DMS 273 (cell line): Measurements from ENCODE around the gene FCRL6.

Experiments
- DNase-seq: peaks from one replicate; lab custom pipeline; 2025; ENCODE audit not compliant: unreplicated experiment; lab: John Stamatoyannopoulos, UW

The FCRL6 gene

DNA sequence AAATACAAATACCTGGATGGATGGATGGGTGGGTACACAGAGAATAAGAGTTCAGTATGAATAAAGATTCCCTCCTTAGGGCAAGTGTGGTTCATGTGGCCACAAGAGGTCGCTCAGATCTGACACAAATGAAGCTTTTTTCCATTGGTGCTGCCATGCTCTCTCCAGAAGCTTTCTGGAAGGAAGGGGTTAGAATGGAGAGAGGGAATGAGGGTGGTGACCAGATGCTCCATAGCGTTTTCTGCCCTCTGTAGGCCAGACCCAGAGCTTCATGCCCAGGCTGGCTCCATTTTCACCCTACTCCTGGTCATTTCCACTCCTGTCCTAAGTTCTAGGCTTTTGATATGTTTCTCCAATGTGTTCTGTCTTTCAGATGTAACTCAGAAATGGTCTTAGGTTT is 3.3 kb upstream of the FCRL6 start:
- peak; percentile 94 for DNase-seq

DNA sequence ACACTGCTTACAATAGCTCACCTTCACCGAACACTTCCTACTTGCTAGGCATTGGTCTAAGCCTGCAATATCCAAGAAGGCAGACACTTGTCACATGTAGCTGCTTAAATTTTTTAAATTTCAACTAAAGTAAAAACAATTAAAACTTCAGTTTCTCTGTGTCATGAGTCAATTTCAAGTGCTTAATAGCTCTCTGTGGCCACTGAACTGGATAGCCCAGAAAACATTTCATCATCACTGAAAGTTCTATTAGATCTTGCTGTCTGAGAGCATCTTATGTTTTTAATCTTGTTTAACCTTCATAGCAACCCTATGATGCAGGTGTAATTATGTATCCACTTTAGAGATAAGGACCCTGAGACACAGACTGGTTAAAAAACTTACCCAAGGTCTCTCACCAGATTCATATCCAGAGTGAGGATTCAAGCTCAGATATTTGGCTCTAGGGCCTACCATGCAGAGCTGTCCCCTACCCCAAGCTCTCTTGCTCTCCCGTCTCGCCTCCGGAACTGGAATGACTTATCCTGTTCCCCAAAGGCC is 2.6 kb upstream of the FCRL6 start:
- no peak for DNase-seq

DNA sequence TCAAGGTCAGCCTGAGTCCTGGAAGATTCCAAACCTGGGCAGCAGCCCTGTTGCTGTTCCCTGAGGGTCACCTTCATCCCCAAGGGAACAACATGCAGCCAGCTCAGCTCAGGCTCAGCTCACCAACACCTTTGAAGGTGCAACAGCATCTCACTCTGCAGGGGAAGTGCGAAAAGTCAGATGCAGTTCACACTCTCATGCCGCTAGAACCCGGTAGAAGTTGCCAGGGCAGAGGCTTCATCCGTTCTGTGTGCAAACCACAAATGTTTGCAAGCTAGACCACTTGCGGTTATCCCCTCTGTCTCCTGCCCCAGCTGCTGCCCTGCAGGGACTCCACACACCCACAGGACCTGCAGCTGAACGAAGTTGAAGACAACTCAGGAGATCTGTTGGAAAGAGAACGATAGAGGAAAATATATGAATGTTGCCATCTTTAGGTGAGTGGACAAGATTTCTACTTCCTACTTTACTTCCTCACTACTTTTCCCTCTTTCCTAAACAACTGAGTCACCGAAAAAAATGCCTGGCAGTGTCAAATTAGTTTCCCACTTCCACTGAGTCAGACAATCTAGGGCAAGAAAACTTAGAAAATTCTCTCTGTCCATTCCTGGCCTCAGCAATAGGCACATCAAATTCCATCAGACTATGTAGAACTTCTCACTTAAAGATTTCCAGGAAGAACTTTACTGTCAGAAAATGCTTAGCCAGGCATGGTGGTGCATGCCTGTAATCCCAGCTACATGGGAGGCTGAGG is 1.8 kb upstream of the FCRL6 start:
- DNase-seq: no peak

DNA sequence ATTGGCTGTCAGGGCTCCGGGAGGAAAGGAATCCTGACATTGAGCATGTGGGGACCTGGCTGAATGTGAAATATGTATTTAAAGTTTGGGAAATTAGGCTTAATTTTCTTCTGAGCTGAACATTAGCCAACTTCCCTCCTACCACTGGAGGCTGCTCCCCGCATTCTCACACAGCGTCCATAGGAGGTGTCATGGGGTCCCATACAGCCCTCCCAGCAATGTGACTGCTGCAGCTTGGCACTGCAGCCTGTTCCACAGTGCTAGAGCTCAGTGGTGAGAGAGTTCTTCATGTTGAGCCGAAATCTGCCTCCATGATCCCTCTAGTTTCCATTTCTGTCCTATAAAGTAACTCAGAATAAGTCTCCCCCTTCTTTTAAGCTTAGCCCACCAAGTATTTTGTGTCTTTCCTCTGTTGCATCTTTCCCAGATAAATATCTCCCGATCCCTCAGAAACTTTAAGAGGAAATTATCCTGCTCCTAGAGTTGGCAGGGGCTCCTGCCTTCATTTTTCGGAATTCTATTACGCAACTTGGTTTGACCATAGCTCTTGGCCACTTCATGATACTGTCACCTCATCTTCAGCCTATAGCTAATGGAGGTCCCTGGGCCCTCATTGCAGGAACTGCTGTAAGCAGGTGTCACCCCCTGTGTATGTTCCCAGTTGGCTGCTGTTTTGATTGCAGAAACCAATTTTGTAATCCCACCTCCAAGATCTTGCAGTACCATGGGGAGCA is 2.0 kb downstream of the FCRL6 start:
- DNase-seq: peak; percentile 29

DNA sequence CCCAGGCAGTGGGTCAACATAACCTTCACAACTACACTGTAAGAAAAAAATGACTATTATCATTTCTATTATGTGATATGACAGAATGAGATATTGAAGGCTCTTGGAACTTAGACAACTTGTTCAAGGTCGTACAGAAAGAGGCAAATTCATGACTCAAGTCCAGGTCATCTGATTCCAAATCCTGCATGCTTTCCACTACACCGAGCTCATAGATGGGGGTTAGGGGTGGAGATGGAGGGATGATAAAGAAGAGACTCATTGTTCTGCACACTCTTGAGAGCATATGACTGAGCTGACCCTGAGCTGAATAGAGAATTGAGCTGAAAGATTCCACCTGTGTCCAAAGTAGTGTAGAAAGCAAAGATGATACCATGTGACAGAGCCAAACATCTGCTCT is 2.8 kb downstream of the FCRL6 start:
- DNase-seq: no peak

GRCh38 chr1:159815926-159816325 is 13.8 kb downstream of the FCRL6 start:
- no peak for DNase-seq

GRCh38 chr1:159817276-159818041 is 15.3 kb downstream of the FCRL6 start:
- DNase-seq: peak; percentile 10

GRCh38 chr1:159821171-159821867 is 19.2 kb downstream of the FCRL6 start:
- DNase-seq: peak; percentile 75

GRCh38 chr1:159823406-159823805 is 21.2 kb downstream of the FCRL6 start:
- peak; percentile 92 for DNase-seq

GRCh38 chr1:159825564-159825963 is 23.4 kb downstream of the FCRL6 start:
- DNase-seq: no peak

- DNase-seq: no peak
Observed at GRCh38 chr1:159826441-159827101, 24.4 kb downstream of the FCRL6 start, which contains the start of gene SLAMF8. TSS of gene SLAMF8 (plus strand) at chr1:159826873. CDS start at chr1:159826899, 26 bp downstream.

- DNase-seq: no peak
Observed at GRCh38 chr1:159827102-159827490, 24.9 kb downstream of the FCRL6 start.

- DNase-seq: no peak
Observed at GRCh38 chr1:159827549-159827948, 25.4 kb downstream of the FCRL6 start.

- no peak for DNase-seq
Observed at GRCh38 chr1:159828176-159828575, 26.0 kb downstream of the FCRL6 start.

- no peak for DNase-seq
Observed at GRCh38 chr1:159828581-159829272, 26.6 kb downstream of the FCRL6 start.

DNA sequence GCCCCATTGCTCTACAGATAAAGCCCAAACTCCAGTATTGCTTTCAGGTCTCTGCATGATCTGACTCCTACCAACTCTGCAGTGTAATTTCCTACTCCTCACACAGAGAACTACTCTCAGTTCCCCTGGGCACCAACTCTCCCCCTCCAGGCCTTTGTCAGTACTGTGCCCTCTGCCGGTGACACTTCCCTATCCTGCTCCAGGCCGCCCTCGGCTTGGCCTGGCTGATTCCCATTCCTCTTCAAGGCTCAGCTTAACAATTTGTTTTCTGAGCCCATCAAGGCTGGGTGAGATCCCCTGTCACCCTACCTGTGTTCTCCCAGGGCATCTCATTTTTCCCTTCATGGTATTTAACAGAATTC is 27.1 kb downstream of the FCRL6 start:
- DNase-seq: peak; percentile 73

DNA sequence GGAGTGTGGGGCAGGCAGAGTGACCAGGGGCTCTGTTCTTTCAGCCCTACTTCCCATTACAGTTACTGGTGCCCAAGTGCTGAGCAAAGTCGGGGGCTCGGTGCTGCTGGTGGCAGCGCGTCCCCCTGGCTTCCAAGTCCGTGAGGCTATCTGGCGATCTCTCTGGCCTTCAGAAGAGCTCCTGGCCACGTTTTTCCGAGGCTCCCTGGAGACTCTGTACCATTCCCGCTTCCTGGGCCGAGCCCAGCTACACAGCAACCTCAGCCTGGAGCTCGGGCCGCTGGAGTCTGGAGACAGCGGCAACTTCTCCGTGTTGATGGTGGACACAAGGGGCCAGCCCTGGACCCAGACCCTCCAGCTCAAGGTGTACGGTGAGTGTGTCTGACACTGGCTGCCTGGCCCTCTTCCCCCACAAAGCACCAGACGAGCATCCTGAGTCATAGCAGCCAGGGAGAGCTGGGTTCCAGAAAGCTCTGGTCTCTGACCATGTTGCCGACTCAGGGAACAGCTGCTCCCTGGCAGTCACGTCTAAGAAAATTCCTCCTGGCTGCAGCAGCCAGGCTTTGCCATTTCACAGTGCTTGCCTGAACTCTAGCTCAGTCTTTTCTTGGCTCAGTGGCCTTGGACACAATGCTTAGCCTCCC is 27.8 kb downstream of the FCRL6 start:
- DNase-seq: peak; percentile 39

DNA sequence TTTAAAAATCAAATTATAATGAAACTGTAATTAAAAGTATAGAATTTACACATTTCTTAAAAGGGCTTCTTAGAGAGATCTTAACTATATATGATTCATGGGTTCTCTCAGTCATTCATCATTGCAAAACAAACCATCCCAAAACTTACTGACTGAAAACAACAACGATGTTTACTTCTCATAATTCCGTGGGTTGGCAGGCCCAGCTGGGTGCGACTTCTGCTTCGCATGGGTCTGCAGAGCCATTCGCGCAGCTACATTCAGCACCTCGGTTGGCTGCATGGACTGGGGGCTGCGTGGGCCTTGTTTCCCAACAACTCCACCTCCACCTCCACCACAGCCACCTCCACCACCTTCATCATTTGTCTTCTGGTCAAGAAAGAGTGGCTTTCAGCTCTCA is 28.6 kb downstream of the FCRL6 start:
- no peak for DNase-seq

GRCh38 chr1:159831412-159832141 is 29.4 kb downstream of the FCRL6 start:
- DNase-seq: peak; percentile 25
